ENCODE results near the gene RAB31.

The RAB31 gene

DNA sequence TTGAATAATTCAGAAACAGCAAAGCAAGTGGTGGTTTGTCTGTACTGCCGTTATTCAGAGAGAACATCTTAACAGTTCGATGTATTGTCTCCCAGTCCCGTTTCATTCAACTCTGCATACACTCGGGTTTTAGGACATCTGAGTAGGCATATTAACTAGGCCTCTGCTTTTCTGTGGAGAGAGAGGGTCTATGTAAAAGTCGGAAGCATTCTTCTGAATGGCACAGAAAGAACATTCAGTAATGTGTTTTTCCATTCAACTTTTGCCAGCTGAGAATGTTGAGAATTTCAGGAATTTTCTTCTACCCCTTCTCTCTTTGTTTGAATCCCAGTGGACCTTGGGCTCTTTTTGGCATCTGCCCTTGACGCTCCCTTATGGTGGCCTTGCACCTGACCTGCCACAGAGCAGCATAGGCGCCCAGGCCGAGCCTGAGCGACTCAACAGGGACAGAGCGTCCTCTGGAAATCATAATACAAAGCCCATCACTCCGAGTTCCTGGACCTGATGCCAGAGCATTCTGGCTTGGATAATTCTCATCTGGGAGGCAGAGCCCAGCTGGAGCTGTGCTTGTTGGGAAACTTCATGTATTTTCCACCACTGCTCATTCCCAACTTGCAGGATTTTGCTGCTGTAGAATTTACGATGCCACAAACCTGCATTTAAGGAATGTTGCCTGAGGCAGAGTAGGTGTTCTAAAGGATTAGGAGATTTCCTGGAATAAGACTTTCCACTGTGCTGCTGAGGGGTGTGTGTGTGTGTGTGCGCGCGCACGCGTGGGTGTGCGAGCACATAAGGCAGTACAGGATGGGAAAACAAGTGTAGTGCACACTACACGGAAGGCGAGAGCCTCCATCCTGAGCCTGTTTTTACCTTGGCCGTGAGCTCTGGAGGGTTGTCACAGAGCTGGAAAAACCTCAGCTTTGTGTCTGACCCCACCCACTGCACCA lies 100.5 kb downstream of the RAB31 start:
- TF ChIP-seq, protein P1, sequence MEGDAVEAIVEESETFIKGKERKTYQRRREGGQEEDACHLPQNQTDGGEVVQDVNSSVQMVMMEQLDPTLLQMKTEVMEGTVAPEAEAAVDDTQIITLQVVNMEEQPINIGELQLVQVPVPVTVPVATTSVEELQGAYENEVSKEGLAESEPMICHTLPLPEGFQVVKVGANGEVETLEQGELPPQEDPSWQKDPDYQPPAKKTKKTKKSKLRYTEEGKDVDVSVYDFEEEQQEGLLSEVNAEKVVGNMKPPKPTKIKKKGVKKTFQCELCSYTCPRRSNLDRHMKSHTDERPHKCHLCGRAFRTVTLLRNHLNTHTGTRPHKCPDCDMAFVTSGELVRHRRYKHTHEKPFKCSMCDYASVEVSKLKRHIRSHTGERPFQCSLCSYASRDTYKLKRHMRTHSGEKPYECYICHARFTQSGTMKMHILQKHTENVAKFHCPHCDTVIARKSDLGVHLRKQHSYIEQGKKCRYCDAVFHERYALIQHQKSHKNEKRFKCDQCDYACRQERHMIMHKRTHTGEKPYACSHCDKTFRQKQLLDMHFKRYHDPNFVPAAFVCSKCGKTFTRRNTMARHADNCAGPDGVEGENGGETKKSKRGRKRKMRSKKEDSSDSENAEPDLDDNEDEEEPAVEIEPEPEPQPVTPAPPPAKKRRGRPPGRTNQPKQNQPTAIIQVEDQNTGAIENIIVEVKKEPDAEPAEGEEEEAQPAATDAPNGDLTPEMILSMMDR (IDR thresholded peaks at IDR 0.05), result no peak

DNA sequence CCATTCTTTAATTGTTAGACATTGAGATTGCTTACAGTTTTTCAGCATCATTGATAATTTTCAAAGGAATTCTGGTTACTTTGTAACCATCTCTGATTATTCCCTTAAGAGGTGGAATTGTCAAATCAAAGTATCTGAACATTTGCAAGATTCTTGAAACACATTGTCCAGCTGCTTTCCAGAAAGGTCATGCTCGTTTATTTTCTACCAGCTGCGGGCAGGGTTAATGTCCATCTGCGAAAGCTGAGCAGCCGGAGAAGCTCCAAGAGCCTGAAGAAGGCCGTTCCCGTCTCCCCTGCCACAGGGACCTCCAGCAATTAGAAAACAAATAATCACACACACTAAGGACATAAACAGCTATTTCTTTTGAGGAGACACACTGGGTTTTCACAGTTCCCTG lies 101.6 kb downstream of the RAB31 start:
- TF ChIP-seq, protein P1 (IDR thresholded peaks at IDR 0.05), result no peak

DNA sequence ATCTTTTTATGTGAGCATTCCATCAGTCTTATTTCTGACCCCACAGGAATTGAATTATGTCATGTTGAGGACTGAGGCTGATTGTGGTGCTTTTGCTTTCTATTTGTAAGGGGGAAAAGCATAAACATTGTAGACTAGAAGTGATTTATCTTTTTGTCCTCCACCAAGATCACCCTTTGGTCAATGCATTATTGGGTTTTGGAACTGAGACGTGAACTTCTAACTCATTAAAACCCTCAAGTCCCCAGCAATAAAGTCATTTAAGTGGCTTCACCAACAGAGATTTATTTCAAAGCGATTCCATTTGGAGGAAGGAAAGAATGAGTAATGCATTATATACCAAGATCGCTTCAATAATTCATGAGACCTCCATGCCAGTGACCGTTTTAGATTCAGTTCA lies 102.2 kb downstream of the RAB31 start:
- TF ChIP-seq, protein P1 (IDR thresholded peaks at IDR 0.05), result no peak

DNA sequence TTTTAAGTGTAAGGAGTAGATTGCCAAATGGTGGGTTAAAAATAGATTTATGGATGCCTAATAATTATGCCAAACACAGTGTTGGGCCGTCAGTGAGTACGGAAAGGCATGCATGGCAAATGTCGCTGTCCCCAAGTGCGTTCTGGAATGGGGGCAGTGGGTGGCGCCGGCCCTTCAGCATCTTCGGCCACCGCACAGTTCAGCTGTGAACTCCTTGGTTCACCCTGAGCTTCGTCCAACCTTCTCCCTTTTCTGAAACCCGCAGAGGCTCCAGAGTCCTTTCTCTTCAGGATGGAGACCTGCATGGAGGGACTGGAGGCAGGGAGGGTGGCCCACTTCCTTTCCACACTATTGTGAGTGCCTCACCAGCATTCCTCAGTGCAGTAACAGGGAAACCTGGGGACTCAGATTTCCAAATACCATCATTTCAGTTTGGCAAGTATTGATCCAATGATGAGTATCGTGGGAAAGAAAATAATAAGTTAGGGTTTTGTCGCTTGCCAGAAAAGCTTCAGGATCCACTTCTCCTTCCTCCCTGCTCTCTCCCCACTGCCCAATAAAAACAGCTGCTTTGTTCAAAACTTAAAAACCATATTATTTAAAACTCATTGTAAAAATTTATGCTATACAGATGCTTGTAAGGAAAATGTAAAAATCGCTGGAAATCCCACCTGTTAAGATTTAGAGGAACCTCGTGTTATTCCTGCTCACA lies 103.0 kb downstream of the RAB31 start:
- TF ChIP-seq, protein P1 (IDR thresholded peaks at IDR 0.05), result no peak

DNA sequence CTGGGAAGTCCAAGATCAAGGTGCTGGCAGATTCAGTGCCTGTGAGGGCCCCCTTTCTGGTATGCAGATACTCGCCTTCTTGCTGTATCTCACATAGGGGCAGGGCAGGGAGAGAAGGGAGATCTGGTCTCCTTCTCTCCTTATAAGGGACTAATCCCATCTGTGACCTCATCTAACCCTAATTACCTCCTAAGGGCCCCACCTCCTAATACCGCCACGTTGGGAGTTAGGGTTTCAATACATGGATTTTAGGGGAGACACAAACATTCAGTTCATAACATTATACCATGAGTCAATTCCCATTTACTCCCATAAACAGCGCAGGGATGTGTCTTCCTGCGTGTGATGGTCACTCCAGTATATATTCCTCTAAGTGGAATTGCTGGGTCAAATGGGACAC lies 103.9 kb downstream of the RAB31 start:
- TF ChIP-seq, protein P1 (IDR thresholded peaks at IDR 0.05), result no peak

DNA sequence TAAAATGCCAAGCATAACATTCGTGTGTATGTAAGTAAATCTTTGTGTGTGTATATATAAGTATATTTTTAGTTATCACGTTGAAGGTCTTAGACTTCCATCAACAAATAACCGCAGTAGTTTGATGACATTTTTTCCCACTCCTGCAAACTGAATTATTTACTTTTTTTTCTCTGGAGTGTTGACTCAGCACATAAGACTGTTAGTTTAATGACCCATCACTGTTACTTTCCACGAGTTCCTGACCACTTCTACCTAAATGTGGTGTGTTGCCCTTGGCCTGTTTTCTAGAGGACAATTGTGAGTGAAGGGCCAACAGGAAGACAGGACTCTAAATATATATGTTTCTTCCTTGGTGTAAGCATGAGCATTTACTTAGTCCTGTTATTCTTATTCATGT lies 106.3 kb downstream of the RAB31 start:
- TF ChIP-seq, protein P1 (IDR thresholded peaks at IDR 0.05), result no peak

DNA sequence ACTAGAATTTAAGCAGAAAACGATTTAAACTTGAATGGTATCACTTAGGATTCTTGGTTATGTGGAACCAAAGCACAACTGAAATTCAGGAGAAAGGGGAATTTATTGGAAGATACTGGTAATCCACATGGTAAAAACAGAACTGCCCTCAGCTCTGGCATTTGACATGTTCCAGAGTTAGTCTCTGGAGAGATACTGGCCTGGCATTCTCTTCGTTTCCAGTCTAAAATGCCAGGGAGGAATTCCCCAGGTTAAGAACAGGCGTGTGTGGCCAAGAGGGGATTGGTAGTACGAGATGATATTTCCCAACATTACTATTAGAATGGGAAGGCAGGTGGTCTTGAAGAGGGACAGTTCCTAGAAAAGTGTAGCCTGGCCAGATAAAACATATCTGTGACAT lies 109.2 kb downstream of the RAB31 start:
- TF ChIP-seq, protein P1 (IDR thresholded peaks at IDR 0.05), result no peak
